NK-92 treated with Interleukin-12 subunit alpha and Interleukin-12 subunit beta, amount 100 ng/mL, for 24 hours (cell line): ENCODE results near the gene TMEM182.

Source experiments
- DNase-seq: peaks from one replicate; lab custom pipeline; 2025; lab: John Stamatoyannopoulos, UW

Gene TMEM182, protein sequence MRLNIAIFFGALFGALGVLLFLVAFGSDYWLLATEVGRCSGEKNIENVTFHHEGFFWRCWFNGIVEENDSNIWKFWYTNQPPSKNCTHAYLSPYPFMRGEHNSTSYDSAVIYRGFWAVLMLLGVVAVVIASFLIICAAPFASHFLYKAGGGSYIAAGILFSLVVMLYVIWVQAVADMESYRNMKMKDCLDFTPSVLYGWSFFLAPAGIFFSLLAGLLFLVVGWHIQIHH

DNA sequence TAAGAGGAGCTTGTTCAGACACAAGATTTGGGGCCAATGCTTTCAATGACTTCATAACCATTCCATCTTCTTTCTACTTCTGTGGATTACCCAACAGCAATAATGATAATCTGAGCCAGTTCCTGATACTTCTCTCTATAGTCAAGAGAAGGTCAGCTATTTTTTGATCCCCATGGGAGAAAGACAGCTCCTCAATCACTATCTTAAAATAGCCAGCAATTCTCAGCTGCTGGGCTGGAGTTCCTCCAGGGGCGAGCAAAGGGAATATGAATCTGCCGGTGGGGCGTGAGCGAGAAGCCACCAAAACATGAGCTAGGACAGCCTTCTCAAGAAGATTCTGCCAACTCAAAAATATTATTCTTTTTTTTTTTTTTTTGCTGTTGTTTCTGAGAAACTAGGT is at the start of gene TMEM182:
Gene TMEM182 (plus strand): TSS at position 269 of the 400 bp plus-strand sequence. CDS start 187 bp downstream, outside the sequence.
- no peak for DNase-seq

DNA sequence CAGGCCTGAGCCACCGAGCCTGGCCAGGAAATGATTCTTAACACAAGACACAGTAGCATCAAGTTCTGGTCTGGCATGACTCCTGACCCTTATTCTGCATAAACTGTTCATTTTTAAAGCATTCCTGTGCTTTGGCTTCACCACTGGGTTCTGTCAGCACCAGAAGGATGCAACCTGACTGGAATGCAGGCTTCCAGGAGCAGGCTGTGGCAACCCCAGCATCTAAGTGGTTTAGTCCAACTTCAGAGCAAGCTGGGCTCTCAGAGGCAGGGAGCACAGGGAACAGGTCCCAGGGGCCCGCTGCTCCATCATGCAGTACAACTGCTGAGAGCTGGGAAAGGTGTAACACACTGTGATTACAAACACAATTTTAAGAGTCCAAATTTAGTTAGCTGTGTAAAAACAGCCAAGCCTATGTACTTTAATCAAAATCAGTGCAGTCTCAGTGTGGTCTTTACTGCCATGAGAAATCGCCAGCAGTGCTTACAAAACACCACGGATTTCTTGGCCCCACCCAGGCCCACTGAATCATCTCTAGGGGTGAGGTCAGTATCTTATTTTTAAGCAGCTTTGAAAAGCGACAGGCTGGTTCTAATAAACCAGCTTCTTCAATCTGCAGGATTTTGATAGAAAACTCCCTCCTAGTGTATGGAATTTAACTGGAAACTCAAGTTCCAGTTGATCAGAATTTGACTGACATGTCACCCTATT is 44.4 kb upstream of the TMEM182 start:
- no peak for DNase-seq

DNA sequence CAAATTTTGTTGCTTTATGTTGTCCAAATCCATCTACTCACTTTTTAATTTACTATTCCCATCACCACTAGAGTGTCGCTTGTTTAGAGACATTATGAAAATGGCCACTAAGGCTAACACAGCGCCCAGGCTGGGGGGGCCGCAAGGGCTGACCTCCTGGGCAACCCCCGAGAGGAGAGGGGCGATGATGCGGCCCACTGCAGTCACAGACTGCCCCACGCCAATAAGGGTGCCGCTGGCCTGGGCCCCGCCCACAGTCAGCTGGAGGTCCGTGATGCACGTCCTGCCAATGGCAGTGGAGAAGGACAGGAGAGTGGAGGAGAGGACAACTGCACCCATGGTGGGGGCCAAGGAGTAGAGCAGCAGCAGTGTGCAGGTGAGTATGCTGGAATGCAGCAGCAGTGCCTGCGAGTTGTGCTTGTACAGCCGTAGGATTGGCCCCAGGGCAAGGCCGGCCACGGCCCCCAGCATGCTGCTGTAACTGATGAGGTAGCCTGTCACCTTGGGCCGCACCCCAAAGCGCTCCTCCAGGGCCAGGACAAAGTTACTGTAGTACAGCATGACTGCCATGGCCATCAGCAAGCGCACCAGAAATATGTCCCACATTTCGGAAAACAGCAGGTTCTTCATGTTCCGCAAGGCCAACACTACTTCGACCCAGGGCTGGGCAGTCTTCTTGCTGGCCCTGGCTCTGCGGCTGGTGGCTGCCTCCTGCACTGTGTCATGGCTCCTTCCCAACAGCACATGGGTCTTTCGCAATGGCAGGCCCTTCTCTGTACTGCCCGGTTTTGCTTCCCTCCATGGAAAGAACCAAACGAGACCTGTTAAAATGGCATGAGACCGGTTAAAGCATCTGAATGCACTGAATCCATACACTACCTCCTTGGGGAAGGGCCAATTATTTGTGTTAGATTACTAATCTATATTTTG is 43.2 kb upstream of the TMEM182 start:
- DNase-seq, result no peak

DNA sequence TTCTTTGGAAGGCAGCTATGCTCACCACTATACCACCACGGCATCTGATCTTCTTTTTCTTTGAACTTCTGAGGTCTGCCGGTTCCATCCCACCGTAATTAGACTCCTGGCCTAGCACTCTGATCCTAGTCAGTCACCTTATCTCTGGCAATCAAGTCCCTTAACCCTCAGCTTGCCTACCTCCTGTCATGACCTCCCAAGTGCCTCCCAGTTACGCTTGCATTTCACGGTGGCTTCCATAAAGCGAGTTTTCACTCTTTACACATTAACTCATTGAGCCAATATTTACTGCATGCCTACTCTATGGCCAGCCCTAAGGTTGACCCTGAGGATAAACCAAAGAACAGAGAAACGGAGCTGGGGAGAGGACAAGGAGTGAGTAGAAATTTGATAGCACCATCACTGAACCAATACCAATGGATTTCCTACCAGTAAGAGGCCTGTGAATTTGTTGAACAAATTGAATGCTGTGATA is 37.8 kb upstream of the TMEM182 start:
- DNase-seq, result no peak

DNA sequence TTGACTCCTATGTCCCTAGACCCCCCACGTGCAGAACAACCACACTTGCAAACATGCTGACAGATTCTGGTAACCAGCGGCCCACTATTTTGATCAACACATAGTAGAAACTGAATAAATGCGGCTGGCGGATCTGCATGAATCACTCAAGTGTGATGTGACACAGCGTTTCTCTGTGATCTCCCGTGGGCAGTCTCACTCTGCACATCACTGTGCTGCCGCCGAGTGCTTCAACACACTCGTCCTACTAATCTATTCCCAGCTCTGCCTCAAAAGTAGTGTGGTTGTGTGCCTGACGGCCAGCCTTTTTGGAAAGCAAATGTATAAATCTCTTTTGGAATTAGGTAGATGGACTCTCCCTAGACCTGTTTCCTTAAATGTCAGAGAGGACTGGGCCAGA is 37.3 kb upstream of the TMEM182 start:
- no peak for DNase-seq

DNA sequence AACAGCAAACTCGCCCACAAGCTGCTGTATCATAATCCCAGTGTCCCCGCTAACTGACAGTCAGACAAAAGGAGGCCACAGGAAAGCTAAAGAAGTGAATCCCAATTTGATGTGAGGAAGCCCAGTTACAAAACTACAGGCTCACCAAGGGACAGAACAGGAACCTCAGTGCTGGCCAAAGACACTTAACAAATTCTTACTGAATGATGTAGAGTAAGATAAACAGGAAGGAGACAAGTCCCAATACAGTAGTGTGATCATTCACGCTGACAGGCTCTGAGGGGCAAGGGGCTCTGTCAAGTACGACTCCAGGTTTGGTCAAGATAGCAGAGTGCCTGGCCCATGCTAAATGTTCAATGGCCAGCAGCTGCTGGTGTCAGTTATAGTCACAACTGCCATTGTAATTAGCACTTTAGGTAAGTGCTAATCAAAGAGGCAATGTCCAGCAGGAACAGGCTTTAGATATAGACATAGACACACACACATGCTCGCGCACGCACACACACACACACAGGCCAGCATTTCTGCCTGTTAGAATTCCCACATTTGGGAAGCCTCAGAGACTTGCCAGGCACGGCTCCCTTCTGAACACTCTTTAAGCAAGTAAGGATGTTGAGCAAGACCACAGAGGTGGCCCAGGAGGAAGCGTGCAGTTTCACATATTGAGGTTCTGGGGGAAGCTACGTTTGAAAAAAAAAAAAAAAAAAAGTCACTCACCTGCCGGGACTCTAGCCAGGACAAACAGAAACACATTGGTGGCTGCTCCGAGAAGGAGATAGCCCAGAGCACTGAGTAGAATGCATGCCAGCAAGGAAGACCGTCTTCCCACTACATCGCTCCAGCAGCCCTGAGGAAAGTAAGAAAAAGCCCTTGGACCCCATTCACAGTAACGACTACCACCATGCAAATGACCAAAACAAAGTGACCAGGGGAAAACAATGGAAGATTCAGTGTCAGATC is 35.4 kb upstream of the TMEM182 start:
- no peak for DNase-seq

DNA sequence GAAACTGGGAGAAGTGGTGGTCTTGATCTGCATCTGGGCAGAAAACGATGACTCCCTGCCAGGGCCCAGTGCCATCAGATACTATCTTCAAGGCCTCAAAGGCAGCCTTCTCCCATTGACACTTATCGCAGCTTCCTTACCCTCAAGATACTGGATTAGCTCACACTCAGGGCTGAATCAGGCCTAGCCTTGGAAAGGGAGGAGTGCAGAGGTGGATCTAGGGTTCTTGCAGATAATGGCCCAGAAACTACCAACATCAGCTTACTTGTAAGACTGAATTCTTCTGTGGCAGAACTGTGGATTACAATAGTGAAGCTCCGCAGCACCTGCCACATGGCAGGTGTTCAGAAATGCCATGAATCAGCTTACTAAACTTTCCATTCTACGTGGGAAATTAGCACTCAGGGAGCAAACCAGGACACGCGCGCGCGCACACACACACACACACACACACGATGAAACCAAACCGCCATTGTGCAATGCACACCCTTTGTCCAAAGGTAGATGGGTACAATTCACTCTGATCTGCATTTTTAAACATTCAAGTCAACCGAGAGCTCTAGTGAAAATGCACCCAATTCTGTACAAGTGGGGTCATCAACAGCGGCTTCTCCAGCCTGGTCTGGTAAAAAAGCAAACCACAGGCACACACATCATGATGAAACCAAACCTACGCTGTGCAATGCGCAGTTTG is 26.3 kb upstream of the TMEM182 start:
- DNase-seq, result no peak

DNA sequence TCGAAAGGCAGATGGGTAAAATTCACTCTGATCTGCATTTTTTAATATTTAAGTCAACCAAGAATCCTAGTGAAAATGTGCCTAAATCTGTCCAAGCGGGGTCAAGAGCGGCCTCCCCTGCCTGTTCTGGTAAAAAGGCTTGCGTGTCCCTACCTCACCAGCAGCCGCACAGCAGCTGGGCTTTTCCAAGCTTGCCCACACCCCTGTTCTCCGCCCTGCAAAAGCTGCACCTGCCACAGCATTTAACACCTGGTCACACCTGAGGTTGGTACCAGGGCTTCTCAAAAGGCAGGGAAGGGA is 25.8 kb upstream of the TMEM182 start:
- DNase-seq, result no peak

DNA sequence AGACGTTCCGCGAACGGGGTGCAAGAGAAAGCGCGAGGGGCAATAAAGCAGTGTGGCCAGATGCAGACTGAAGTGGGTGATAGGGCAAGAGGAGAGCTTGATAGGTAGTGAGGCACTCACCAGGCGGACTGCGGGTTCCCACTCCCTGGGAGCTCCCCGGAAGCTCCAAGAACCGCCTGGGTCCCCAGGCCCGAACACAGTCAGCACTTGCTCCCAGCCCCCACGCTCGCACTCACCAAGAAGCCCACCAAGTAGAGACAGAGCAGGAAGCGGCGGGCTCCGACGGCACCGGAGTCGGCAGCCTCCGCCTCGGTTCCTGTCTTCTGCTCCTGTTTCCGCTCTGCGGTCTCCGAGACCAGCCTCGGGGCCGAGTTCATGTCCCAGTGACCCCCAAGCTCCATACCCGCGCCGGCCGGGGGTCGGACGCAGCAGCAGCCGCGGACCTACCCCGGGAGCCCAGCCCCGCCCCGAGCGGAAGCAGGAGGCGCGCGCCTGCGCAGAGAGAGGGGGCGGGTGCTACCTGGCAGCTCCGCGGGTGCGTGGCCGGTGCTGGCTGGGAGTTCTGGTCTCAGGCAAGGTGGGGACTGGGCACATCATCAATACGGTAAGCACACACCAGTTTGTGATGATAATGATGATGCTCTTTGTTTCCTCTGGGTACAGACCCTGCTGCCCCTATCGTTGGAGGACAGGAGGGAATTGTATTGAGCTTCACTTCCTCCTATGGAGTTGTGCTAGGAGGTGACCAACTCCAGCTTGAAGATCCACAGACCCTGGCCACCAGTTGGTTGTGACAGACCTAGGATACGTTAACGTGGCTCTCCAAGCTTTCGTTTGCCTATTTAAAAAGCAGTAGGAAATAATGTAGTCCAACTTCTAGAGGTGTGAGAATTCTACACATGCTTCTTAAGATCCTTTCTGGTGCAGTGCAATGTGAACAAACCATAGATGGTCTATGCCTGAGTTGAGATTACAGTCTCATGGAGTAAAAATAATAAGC is 25.1 kb upstream of the TMEM182 start:
- DNase-seq, result peak; percentile 84

DNA sequence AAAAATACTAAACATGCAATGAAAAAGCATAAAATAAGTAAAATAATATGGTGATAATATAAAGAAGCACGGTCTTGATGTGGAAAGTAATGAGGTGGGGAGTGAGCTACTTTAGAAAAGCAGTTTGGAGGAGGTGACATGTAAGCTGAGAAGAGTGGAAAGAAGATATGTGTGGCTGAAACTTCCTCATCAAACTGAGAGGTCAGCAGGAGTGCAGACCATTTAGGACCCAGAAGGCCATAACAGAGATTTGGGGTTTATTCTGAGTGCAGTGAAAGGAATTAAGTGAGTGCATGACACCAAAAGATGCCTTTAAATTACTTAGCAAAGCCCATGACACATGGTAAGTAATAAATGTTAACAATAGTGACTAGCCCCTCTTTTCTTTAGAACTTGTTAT is 24.4 kb upstream of the TMEM182 start:
- DNase-seq, result no peak

DNA sequence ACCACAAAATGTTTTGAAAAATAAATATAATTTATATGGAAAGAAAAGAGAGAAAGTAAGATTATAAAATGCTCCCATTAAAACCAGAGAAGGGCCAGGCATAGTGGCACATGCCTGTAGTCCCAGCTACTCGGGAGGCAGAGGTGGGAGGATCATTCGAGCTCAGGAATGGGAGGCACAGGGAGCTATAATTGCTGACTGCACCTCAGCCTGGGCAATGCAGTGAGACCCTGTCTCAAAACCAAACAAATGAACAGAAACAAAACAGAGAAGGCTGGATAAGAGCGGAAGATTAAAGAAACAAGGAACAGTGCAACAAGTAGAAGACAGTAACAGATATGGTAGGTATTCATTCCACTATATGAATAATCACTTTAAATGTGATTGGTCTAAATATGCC is 18.6 kb upstream of the TMEM182 start:
- DNase-seq, result no peak

DNA sequence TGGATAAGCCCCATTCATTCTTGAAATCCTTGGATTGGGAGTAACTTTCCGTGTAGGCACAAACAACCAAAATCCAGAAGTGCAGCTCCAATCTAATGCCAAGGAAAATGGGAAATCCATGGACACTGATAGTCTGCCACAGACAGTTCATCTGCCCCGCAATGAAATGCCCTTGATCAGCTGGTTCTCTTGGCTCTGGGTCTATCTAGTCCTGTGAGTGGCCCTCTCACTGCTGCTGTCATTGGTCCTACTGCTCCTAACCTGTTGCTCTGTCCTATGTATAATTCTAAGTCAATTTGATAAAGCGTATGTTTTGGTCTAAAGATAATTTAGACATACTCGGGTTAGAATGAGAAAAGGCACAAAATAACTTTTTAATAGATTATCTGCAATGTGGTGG is 13.7 kb upstream of the TMEM182 start:
- DNase-seq, result no peak

DNA sequence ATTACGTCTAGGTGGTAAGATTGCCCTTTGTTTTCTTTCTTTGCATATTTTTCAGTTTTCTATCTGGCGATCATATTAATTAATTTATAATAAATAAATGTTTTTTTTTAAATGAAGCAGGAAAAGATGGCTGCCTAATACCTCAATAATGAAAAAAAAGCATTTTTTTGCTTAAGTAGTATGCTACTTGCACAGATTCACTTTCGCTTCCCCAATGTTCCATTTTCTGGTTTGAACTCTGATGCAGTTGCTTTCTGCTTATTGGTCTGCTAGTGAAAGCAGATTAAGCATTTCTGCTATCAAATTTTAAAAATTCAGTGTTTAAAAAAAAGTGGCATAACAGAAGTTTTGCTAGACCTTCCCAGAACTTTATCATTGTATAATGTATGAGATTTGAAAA is 11.9 kb upstream of the TMEM182 start:
- DNase-seq, result no peak

DNA sequence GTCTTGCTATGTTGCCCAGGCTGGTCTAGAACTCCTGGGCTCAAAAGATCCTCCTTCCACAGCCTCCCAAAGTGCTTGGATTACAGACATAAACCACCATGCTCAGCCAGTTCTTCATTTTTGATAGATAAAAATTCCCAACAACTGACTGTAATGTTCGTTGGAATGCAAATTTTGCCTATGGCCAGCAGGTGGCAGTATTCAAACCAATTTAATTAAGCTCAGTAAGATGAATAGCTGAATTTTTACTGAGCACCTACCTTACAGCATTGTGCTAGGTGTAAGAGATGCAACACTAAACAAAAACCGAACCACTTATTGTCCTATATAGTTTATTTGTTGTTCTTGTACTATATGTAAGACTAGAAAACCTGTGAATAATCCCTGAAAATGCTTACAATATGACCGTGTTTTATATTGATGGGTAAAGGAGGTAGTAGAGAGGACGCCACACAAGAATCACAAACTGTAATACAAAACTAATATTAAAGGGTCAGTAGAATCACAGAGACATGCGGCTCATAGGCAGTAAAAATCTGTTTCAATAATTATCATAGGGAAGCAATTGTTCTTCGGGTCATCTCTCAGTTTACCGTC is 8.2 kb upstream of the TMEM182 start:
- DNase-seq, result no peak

DNA sequence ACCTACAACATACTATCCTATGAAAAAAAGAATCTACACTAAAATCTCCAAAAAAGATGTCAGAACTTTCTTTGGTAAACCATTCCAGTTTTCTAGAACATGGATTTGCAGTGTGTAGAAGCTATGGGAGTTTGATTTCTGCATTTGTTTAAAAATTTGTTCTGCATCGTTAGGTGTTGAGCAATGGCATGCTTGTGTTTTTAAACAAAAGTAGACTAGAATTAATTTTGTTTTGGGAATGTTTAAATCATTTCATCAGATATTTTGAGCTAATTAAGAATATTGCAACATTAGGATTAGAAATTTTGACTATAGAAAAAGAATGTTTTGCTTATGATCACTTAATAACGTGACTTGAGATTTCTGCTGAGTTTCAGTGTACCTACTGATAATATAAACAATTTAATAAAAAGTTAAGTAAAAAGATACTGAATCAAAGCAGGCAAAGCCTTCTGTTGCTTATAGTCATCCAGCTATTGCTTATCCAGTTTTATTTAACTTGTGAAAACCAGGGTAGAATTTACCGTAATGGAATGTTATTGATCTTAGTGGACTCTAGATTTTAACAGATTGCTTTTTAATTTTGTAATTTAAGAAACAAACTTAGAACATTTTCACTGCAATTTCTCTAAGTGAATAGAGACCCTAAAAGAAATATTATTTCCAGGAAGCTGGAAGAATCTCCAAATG is 7.2 kb upstream of the TMEM182 start:
- no peak for DNase-seq

DNA sequence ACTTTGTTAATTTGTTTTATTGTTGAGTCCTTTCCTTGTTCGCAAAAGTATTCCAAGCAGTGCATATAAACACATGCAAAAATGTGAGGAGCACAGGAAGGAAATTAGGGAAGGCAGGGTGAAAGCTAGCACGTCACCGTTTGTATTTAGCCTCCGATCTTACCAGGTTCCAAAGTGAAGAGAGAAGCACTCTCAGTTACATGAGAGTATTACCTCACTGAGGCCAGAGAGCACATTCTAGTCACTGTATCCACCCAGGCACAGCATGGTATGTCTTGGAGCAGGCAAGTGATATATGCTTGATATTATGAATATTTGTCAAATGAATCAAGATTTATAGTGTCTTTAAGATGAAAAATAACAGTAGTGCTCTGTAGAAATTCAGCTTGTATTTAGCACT is 6.5 kb upstream of the TMEM182 start:
- no peak for DNase-seq

DNA sequence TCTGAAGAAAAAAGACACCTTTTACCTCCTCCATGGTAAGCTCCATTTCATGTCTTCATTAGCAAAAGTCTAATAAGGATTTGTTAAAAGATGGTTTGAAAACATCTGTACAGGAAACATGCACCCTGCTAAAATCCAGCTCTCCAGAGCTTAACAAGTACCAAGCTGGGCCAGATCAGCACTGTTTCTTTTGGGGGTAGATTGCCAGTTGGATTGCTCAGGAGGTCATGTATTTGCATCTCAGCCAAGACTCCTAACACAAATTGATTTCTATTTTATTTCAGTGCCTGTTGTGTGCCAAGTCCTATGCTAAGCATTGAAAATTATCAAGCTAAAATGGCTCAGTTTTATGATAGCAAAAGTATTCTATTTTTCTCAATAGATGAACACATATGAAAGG is 3.4 kb upstream of the TMEM182 start:
- no peak for DNase-seq

DNA sequence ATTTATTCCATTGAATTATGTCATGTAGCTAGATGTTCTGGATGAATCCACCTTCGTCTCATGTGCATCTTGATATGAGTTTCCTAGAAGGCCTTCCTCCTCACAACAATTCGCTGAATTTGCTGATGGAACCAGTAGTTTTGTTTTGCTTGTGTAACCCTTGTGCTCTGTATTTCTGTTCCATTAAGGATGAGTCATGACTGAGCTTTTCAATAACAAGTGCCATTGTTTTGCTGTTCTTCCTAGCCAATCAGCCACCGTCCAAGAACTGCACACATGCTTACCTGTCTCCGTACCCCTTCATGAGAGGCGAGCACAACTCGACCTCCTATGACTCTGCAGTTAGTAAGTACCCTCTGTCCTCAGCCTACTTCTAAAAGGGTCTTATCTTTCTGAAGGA is 2.3 kb downstream of the TMEM182 start:
- no peak for DNase-seq

DNA sequence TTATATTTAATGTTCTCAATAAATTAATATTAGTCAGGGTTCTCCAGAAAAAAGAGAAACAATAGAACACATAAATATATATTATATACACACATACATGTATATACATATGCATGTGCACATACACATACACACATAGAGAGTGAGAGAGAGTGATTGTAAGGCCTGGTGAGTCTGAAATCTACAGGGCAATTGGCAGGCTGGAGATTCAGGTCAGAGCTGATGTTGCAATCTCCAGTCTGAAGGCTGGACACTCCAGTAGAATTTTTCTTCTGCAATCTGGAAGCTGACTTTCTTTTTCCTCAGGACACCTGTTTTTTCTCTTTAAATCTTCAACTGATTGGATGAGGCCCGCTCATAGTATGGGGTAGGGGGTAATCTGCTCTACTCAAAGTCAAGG is 3.2 kb downstream of the TMEM182 start:
- no peak for DNase-seq
